OCI-LY3 (cell line): ENCODE measurements around the gene SMIM41.

Experiments
- H2AFZ ChIP-seq: fragments of 200-600, 300-600 bp; shearing (Covaris generic); 2 replicates; pipeline ENCODE4 v1.6.0; 2014; ENCODE audit warnings: antibody characterized with exemption, low read depth, low read length
- H3K27ac ChIP-seq: fragments of 200-600, 300-600 bp; sonication (generic); 2 replicates; pipeline ENCODE4 v1.5.1; 2014; ENCODE audit warnings: mild to moderate bottlenecking, low read length, moderate library complexity, mixed read lengths
- H3K27me3 ChIP-seq: fragments of 200-600, 300-600 bp; sonication (generic); 2 replicates; pipeline ENCODE4 v1.6.1; 2014; ENCODE audit warnings: low read depth, low read length, mixed read lengths
- H3K36me3 ChIP-seq: fragments of 200-600, 300-600 bp; sonication (generic); replicated peaks from 2 replicates; pipeline ENCODE3; 2014; ENCODE audit warnings: low read depth, low read length, mixed read lengths
- H3K4me1 ChIP-seq: fragments of 300-600, 200-600 bp; sonication (generic); 2 replicates; pipeline ENCODE4 v1.6.1; 2014; ENCODE audit warnings: low read length, mixed read lengths
- H3K4me2 ChIP-seq: fragments of 200-600, 300-600 bp; sonication (generic); 2 replicates; pipeline ENCODE4 v1.6.1; 2014; ENCODE audit warnings: low read length, mixed read lengths
- H3K4me3 ChIP-seq: fragments of 300-600, 200-600 bp; sonication (generic); 2 replicates; pipeline ENCODE4 v1.5.1; 2014; ENCODE audit warnings: antibody characterized with exemption, mild to moderate bottlenecking, low read length, moderate library complexity
- H3K79me2 ChIP-seq: fragments of 300-600, 200-600 bp; shearing (Covaris generic); 2 replicates; pipeline ENCODE4 v1.6.1; 2014; ENCODE audit warnings: mild to moderate bottlenecking, low read length, mixed read lengths
- H3K9ac ChIP-seq: fragments of 300-600, 200-600 bp; shearing (Covaris generic); 2 replicates; pipeline ENCODE4 v1.6.0; 2014; ENCODE audit warnings: mild to moderate bottlenecking, low read length, moderate library complexity
- H3K9me3 ChIP-seq: fragments of 200-600, 300-600 bp; shearing (Covaris generic); 2 replicates; pipeline ENCODE4 v1.6.1; 2014; ENCODE audit warnings: low read length, mixed read lengths; ENCODE audit not compliant: insufficient read depth
- H4K20me1 ChIP-seq: fragments of 200-600, 300-600 bp; sonication (generic); 2 replicates; pipeline ENCODE4 v1.6.1; 2016; ENCODE audit warnings: low read length, mixed read lengths; ENCODE audit not compliant: insufficient read depth
- CTCF ChIP-seq: fragments of 200-600, 300-600 bp; sonication (generic); IDR thresholded peaks from 2 replicates; pipeline ENCODE4 v1.5.1; 2014; ENCODE audit warnings: antibody characterized with exemption, low read length, low read depth
- EZH2phosphoT487 ChIP-seq: fragments of 200-600 bp; shearing (Covaris generic); IDR thresholded peaks from 2 replicates; pipeline ENCODE4 v1.6.1; 2018; ENCODE audit warnings: antibody characterized with exemption, mixed run types, low read depth

SMIM41 gene

GRCh38 chr12:52147964-52148463, 68.5 kb downstream of the SMIM41 start:
- Histone ChIP-seq H3K27ac (no peak overlapping the region), H3K4me2 (no peak overlapping the region)

GRCh38 chr12:52148464-52149181, 69.1 kb downstream of the SMIM41 start:
- no peak for TF ChIP-seq CTCF
- no peak for TF ChIP-seq EZH2phosphoT487
- H2AFZ ChIP-seq, result no peak overlapping the region
- no peaks in the 10 kb centered on the region for H3K9me3 ChIP-seq
- H3K4me1 ChIP-seq, result no peaks in the 10 kb centered on the region
- no peaks in the 10 kb centered on the region for H3K36me3 ChIP-seq
- H3K79me2 ChIP-seq, result no peaks in the 10 kb centered on the region
- no peaks in the 10 kb centered on the region for H4K20me1 ChIP-seq
- no peak overlapping the region for H3K9ac ChIP-seq
- no peak overlapping the region for H3K4me2 ChIP-seq
- no peak overlapping the region for H3K4me3 ChIP-seq
- no peaks in the 10 kb centered on the region for H3K27me3 ChIP-seq
- no peak overlapping the region for H3K27ac ChIP-seq

More at GRCh38 chr12:52147964-52148463, 68.5 kb downstream of the SMIM41 start:
- Histone ChIP-seq H3K9me3 (no peaks in the 10 kb centered on the region), H3K4me1 (no peaks in the 10 kb centered on the region), H3K27me3 (no peaks in the 10 kb centered on the region), H2AFZ (no peak overlapping the region), H3K36me3 (no peaks in the 10 kb centered on the region), H3K9ac (no peak overlapping the region), H4K20me1 (no peaks in the 10 kb centered on the region), H3K4me3 (no peak overlapping the region), H3K79me2 (no peaks in the 10 kb centered on the region)
- TF ChIP-seq EZH2phosphoT487, result no peak
- TF ChIP-seq CTCF, result no peak

- no peaks in the 10 kb centered on the region for H4K20me1 ChIP-seq
- H3K27ac ChIP-seq, result no peak overlapping the region
- no peak overlapping the region for H3K4me2 ChIP-seq
- no peaks in the 10 kb centered on the region for H3K9me3 ChIP-seq
- no peak overlapping the region for H2AFZ ChIP-seq
- no peaks in the 10 kb centered on the region for H3K4me1 ChIP-seq
- H3K79me2 ChIP-seq, result no peaks in the 10 kb centered on the region
- H3K4me3 ChIP-seq, result no peak overlapping the region
- H3K9ac ChIP-seq, result no peak overlapping the region
- no peaks in the 10 kb centered on the region for H3K36me3 ChIP-seq
- no peak for TF ChIP-seq EZH2phosphoT487
- no peak for TF ChIP-seq CTCF
- H3K27me3 ChIP-seq, result no peaks in the 10 kb centered on the region
These were observed 69.7 kb downstream of the SMIM41 start for GRCh38 chr12:52149182-52149641.

GRCh38 chr12:52149651-52150241, 70.2 kb downstream of the SMIM41 start:
- no peak for TF ChIP-seq EZH2phosphoT487
- TF ChIP-seq CTCF, result no peak
- H3K4me1 ChIP-seq, result no peaks in the 10 kb centered on the region
- no peak overlapping the region for H3K4me3 ChIP-seq
- H2AFZ ChIP-seq, result no peak overlapping the region
- H3K27me3 ChIP-seq, result no peaks in the 10 kb centered on the region
- H3K9ac ChIP-seq, result no peak overlapping the region
- H4K20me1 ChIP-seq, result no peaks in the 10 kb centered on the region
- no peak overlapping the region for H3K27ac ChIP-seq
- no peaks in the 10 kb centered on the region for H3K36me3 ChIP-seq
- no peak overlapping the region for H3K4me2 ChIP-seq
- no peaks in the 10 kb centered on the region for H3K9me3 ChIP-seq
- H3K79me2 ChIP-seq, result no peaks in the 10 kb centered on the region
